Measurements from ENCODE around the gene B3GNT5.

- no peak for TF ChIP-seq CTCF (IDR thresholded peaks at IDR 0.05; ENCODE audit: low read depth, low read length)
- TF ChIP-seq EZH2phosphoT487 (IDR thresholded peaks at IDR 0.05; ENCODE audit: low read depth), result no peak
Observed at GRCh38 chr3:183208260-183208659, 44.8 kb upstream of the B3GNT5 start.

Measured in OCI-LY3 (cell line).